Progenitor cell of endocrine pancreas (in vitro differentiated cells): ENCODE measurements around the gene SAMM50. TPM values are rescaled to one million over a fixed set of nuclear protein-coding genes. Genes with fewer than 3 reads are reported as not detected.

Experiments used
- DNase-seq: peaks from one replicate; pipeline ENCODE4 v3.0.0; 2021; ENCODE audit warnings: low spot score; ENCODE audit not compliant: unreplicated experiment
- H3K27ac Mint-ChIP-seq: 2 replicates; pipeline ENCODE4 v1.8.0; 2021; ENCODE audit warnings: mild to moderate bottlenecking, moderate library complexity, mixed read lengths
- H3K27me3 Mint-ChIP-seq: 2 replicates; pipeline ENCODE4 v1.8.0; 2021; ENCODE audit warnings: mixed read lengths
- H3K36me3 Mint-ChIP-seq: 2 replicates; pipeline ENCODE4 v1.8.0; 2022; ENCODE audit warnings: mixed read lengths; ENCODE audit not compliant: insufficient read depth
- H3K4me1 Mint-ChIP-seq: 2 replicates; pipeline ENCODE4 v1.8.0; 2021; ENCODE audit warnings: low read depth, mixed read lengths
- H3K4me3 Mint-ChIP-seq: 2 replicates; pipeline ENCODE4 v1.8.0; 2021; ENCODE audit warnings: low read depth, mild to moderate bottlenecking, moderate library complexity, mixed read lengths
- H3K9me3 Mint-ChIP-seq: 2 replicates; pipeline ENCODE4 v1.8.0; 2021; ENCODE audit warnings: low read depth, mixed read lengths
- CTCF ChIP-seq: fragments of 200-600 bp; sonication (generic); IDR thresholded peaks from one replicate; pipeline ENCODE4 v1.5.0; 2021; ENCODE audit warnings: antibody characterized with exemption, mild to moderate bottlenecking; ENCODE audit not compliant: unreplicated experiment
- total RNA-seq: library from RNA; stranded (reverse); gene quantifications from 2 replicates; pipeline ENCODE4 v1.2.1, GENCODE V29; 2021

Gene SAMM50
- total RNA-seq, 1 donor from 2014 or later, result 50.9 TPM

- Mint-ChIP-seq H3K27ac (peak overlapping the region; percentile 22), H3K4me3 (no peak overlapping the region), H3K27me3 (no peaks in the 10 kb centered on the region), H3K4me1 (peaks cover 5% of the 10 kb centered on the region), H3K36me3 (peaks cover 16% of the 10 kb centered on the region), H3K9me3 (no peaks in the 10 kb centered on the region)
- no peak for TF ChIP-seq CTCF
- DNase-seq, result no peak
Observed at GRCh38 chr22:43974028-43974545, 18.8 kb downstream of the SAMM50 start.

GRCh38 chr22:43975041-43975440, 19.8 kb downstream of the SAMM50 start:
- Mint-ChIP-seq H3K27me3 (no peaks in the 10 kb centered on the region), H3K4me1 (peaks cover 5% of the 10 kb centered on the region), H3K27ac (no peak overlapping the region), H3K36me3 (peaks cover 17% of the 10 kb centered on the region), H3K4me3 (no peak overlapping the region), H3K9me3 (no peaks in the 10 kb centered on the region)
- TF ChIP-seq CTCF, result no peak
- DNase-seq, result no peak

GRCh38 chr22:43976861-43977795, 21.9 kb downstream of the SAMM50 start:
- no peak for TF ChIP-seq CTCF
- DNase-seq, result no peak
- H3K4me3 Mint-ChIP-seq, result no peak overlapping the region
- H3K9me3 Mint-ChIP-seq, result no peaks in the 10 kb centered on the region
- H3K27me3 Mint-ChIP-seq, result no peaks in the 10 kb centered on the region
- no peak overlapping the region for H3K27ac Mint-ChIP-seq
- peaks cover 7% of the 10 kb centered on the region for H3K4me1 Mint-ChIP-seq
- peaks cover 22% of the 10 kb centered on the region for H3K36me3 Mint-ChIP-seq

- Mint-ChIP-seq H3K27ac (no peak overlapping the region), H3K9me3 (no peaks in the 10 kb centered on the region), H3K36me3 (peaks cover 23% of the 10 kb centered on the region), H3K4me1 (peaks cover 7% of the 10 kb centered on the region), H3K4me3 (no peak overlapping the region), H3K27me3 (no peaks in the 10 kb centered on the region)
- TF ChIP-seq CTCF, result no peak
- DNase-seq, result no peak
Observed at GRCh38 chr22:43978558-43978957, 23.3 kb downstream of the SAMM50 start.

- no peaks in the 10 kb centered on the region for H3K9me3 Mint-ChIP-seq
- H3K27ac Mint-ChIP-seq, result peak overlapping the region; percentile 45
- H3K36me3 Mint-ChIP-seq, result peaks cover 32% of the 10 kb centered on the region
Observed at GRCh38 chr22:43980579-43980978, 25.3 kb downstream of the SAMM50 start.

More at GRCh38 chr22:43980579-43980978, 25.3 kb downstream of the SAMM50 start:
- peaks cover 7% of the 10 kb centered on the region for H3K4me1 Mint-ChIP-seq
- no peak for DNase-seq
- H3K4me3 Mint-ChIP-seq, result no peak overlapping the region
- no peaks in the 10 kb centered on the region for H3K27me3 Mint-ChIP-seq
- TF ChIP-seq CTCF, result no peak
